GDM1 (cell line): ENCODE measurements around the gene MARCKSL1.
"Not testable (repeated sequence)": the region's sequence is repeated elsewhere in the genome, so short reads cannot be mapped to it uniquely, and the experiment has no call there.

Source experiments
- DNase-seq: peaks from one replicate; lab custom pipeline; 2025; lab: John Stamatoyannopoulos, UW

Gene MARCKSL1

DNA sequence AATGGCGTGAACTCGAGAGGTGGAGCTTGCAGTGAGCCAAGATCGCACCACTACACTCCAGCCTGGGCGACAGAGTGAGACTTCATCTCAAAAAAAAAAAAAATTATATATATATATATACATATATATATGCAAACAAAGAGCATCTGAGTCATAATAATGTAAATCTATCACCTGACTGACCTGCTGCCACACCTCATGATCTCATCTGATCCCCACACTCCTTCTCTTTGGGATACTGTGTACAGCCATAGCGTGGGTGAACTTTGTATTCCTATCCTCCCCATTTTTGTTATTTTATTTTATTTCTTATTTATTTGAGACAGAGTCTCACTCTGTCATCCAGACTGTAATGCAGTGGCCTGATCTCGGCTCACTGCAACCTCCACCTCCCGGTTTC lies 46.8 kb downstream of the MARCKSL1 start:
- no peak for DNase-seq

DNA sequence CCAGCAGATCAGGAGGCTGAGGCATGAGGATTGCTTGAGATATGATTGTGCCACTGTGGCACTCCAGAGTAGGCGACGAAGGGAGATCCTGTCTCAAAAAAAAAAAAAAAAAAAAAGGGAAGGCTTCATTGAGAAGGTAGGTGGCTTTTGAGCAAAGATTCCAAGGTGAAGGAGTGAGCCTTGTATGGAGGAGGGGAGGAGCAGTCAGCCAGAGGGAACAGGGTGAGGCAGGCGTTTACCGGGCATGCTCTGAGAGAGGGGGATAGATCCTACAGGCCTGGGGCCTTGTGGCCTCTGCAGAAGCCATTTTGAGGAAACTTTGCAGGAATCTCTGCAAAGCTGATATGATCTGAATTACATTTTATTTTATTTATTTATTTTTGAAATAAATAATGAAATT lies 49.3 kb downstream of the MARCKSL1 start:
- no peak for DNase-seq

DNA sequence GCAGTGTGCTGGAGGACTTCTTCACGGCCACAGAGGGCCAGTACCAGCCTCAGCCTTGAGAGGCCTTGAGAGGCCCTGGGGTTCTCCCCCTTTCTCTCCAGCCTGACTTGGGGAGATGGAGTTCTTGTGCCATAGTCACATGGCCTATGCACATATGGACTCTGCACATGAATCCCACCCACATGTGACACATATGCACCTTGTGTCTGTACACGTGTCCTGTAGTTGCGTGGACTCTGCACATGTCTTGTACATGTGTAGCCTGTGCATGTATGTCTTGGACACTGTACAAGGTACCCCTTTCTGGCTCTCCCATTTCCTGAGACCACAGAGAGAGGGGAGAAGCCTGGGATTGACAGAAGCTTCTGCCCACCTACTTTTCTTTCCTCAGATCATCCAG lies 50.4 kb downstream of the MARCKSL1 start:
- DNase-seq, result no peak

DNA sequence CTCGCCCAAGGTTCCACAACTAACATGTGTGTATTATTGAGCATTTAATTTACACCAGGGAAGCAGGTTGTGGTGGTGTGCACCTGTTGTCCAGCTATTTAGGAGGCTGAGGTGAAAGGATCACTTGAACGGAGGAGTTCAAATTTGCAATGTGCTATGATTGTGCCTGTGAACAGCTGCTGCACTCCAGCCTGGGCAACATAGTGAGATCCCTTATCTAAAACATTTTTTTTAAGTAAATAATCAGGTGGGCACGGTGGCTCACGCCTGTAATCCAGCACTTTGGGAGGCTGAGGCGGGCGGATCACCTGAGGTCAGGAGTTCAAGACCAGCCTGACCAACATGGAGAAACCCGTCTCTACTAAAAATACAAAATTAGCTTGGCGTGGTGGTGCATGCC lies 51.3 kb downstream of the MARCKSL1 start:
- not testable (repeated sequence) for DNase-seq
